H1 (cell line): Measurements from ENCODE around the gene CWH43. TPM values are rescaled to one million over a fixed set of nuclear protein-coding genes. Genes with fewer than 3 reads are reported as not detected.
"Not testable (repeated sequence)": the region's sequence is repeated elsewhere in the genome, so short reads cannot be mapped to it uniquely, and the experiment has no call there.

Source experiments
- CTCF ChIA-PET: fragments of 300-600 bp; sonication (Branson Sonifier 250); formaldehyde crosslinking; loops from one replicate; lab custom pipeline; 2021; ENCODE audit not compliant: partially characterized antibody; lab: Charles Lee
- POLR2A ChIA-PET: fragments of 300-600 bp; sonication (Branson Sonifier 250); formaldehyde crosslinking; loops from one replicate; lab custom pipeline; 2021; ENCODE audit warnings: inconsistent platforms; ENCODE audit not compliant: partially characterized antibody; lab: Charles Lee
- DNase-seq, 2 experiments: peaks; one replicate each; pipeline versions ENCODE4 v3.0.0 to v3.0.0-alpha.2; 2010 to 2022; ENCODE audit warnings: low spot score in 2 of 2, low read depth in 1 of 2, mixed read lengths in 1 of 2
- FAIRE-seq: peaks from 2 replicates; lab custom pipeline; 2011; peaks lifted over from hg19 to GRCh38; lab: Jason Lieb, UNC
- H2AFZ ChIP-seq: 2 replicates; pipeline ENCODE4 v1.8.1; 2012; ENCODE audit warnings: low read length, inconsistent platforms
- H2AK5ac ChIP-seq: 2 replicates; pipeline ENCODE4 v1.6.1; 2013; ENCODE audit warnings: low read depth, low read length
- H2BK120ac ChIP-seq: replicated peaks from 2 replicates; pipeline ENCODE3; 2013; ENCODE audit warnings: low read depth, low read length, inconsistent platforms
- H2BK12ac ChIP-seq: 2 replicates; pipeline ENCODE4 v1.6.1; 2013; ENCODE audit warnings: low read depth, low read length
- H2BK15ac ChIP-seq: 2 replicates; pipeline ENCODE4 v1.6.1; 2013; ENCODE audit warnings: low read length
- H2BK20ac ChIP-seq: 2 replicates; pipeline ENCODE4 v1.6.1; 2013; ENCODE audit warnings: low read length
- H2BK5ac ChIP-seq: 2 replicates; pipeline ENCODE4 v1.6.1; 2013; ENCODE audit warnings: low read depth, low read length
- H3K14ac ChIP-seq: 2 replicates; pipeline ENCODE4 v1.6.1; 2013; ENCODE audit warnings: inconsistent platforms; ENCODE audit not compliant: insufficient read length
- H3K18ac ChIP-seq: 2 replicates; pipeline ENCODE4 v1.6.1; 2013; ENCODE audit warnings: low read length; ENCODE audit errors: extremely low read depth
- H3K23ac ChIP-seq: 2 replicates; pipeline ENCODE4 v1.6.1; 2013; ENCODE audit warnings: inconsistent platforms; ENCODE audit not compliant: insufficient read length
- H3K23me2 ChIP-seq: 2 replicates; pipeline ENCODE4 v1.6.1; 2013; ENCODE audit warnings: low read depth, low read length
- H3K27ac ChIP-seq: 2 replicates; pipeline ENCODE4 v1.6.1; 2011; ENCODE audit warnings: low read depth, low read length, inconsistent platforms
- H3K27me3 ChIP-seq, 4 experiments: replicated peaks in 1 of 4; 1 replicate in 1 of 4; 2 replicates in 3 of 4; pipeline versions ENCODE4 v1.6.1 to v1.8.1; 2011 to 2013; ENCODE audit warnings: low read length in 3 of 4, mild to moderate bottlenecking in 3 of 4, inconsistent platforms in 2 of 4, mixed read lengths in 2 of 4, moderate library complexity in 1 of 4; ENCODE audit not compliant: control insufficient read depth in 3 of 4, insufficient read depth in 3 of 4; ENCODE audit errors: extremely low read depth in 1 of 4
- H3K36me3 ChIP-seq, 4 experiments: 2 replicates each; pipeline versions ENCODE4 v1.6.1 to v1.8.1; 2011 to 2013; ENCODE audit warnings: mild to moderate bottlenecking in 4 of 4, low read length in 3 of 4, moderate library complexity in 2 of 4, control low read depth in 1 of 4, inconsistent platforms in 1 of 4; ENCODE audit not compliant: insufficient read depth in 4 of 4, control insufficient read depth in 2 of 4
- H3K4ac ChIP-seq: replicated peaks from 2 replicates; pipeline ENCODE3; 2013; ENCODE audit warnings: low read length, low read depth, mixed read lengths, inconsistent platforms; ENCODE audit not compliant: insufficient read length
- H3K4me1 ChIP-seq, 4 experiments: replicated peaks in 1 of 4; 1 replicate in 1 of 4; 2 replicates in 3 of 4; pipeline versions ENCODE4 v1.6.1 to v1.8.1; 2011 to 2013; ENCODE audit warnings: low read length in 3 of 4, inconsistent platforms in 2 of 4, mixed read lengths in 1 of 4; ENCODE audit not compliant: insufficient read depth in 4 of 4, control insufficient read depth in 3 of 4
- H3K4me2 ChIP-seq, 2 experiments: 2 replicates each; pipeline versions ENCODE4 v1.6.1 to v1.8.1; 2011 to 2013; ENCODE audit warnings: low read depth in 2 of 2, low read length in 2 of 2, control low read depth in 1 of 2, inconsistent platforms in 1 of 2, mild to moderate bottlenecking in 1 of 2; ENCODE audit not compliant: insufficient read depth in 1 of 2
- H3K4me3 ChIP-seq, 4 experiments: fragments of 200-600, 300-600 bp in 1 of 4; sonication (generic), shearing (Covaris generic), sonication (Bioruptor Twin) in 1 of 4; 2 replicates each; pipeline versions ENCODE4 v1.5.1 to v1.8.1; 2011 to 2016; ENCODE audit warnings: low read length in 4 of 4, low read depth in 3 of 4, control low read depth in 2 of 4, inconsistent platforms in 2 of 4, mild to moderate bottlenecking in 2 of 4, mixed read lengths in 1 of 4, moderate library complexity in 1 of 4; ENCODE audit not compliant: insufficient read depth in 2 of 4; ENCODE audit errors: extremely low read depth in 1 of 4
- H3K56ac ChIP-seq: replicated peaks from 2 replicates; pipeline ENCODE3; 2013; ENCODE audit warnings: low read depth, mild to moderate bottlenecking, mixed read lengths, low read length, inconsistent platforms; ENCODE audit not compliant: insufficient read length
- H3K79me1 ChIP-seq: 2 replicates; pipeline ENCODE4 v1.6.1; 2013; ENCODE audit warnings: low read depth, low read length, control low read depth
- H3K79me2 ChIP-seq, 2 experiments: 2 replicates each; pipeline versions ENCODE4 v1.6.1 to v1.8.1; 2012 to 2013; ENCODE audit warnings: low read length in 2 of 2, mild to moderate bottlenecking in 2 of 2, inconsistent platforms in 1 of 2; ENCODE audit not compliant: insufficient read depth in 2 of 2, control insufficient read depth in 1 of 2
- H3K9ac ChIP-seq, 4 experiments: replicated peaks in 1 of 4; 1 replicate in 1 of 4; 2 replicates in 3 of 4; pipeline versions ENCODE4 v1.6.1 to v1.8.1; 2011 to 2013; ENCODE audit warnings: low read depth in 3 of 4, low read length in 3 of 4, control low read depth in 2 of 4, mild to moderate bottlenecking in 2 of 4, moderate library complexity in 2 of 4, inconsistent platforms in 1 of 4; ENCODE audit errors: extremely low read depth in 1 of 4
- H3K9me3 ChIP-seq, 2 experiments: 2 replicates each; pipeline versions ENCODE4 v1.6.1 to v1.8.1; 2012 to 2013; ENCODE audit warnings: mild to moderate bottlenecking in 2 of 2, moderate library complexity in 2 of 2, control low read depth in 1 of 2, inconsistent platforms in 1 of 2, low read depth in 1 of 2, low read length in 1 of 2, mixed read lengths in 1 of 2; ENCODE audit not compliant: insufficient read depth in 2 of 2
- H4K20me1 ChIP-seq, 2 experiments: replicated peaks in 1 of 2; 2 replicates each; pipeline versions ENCODE3 to v1.8.1; 2011 to 2013; ENCODE audit warnings: inconsistent platforms in 2 of 2, low read length in 2 of 2, mild to moderate bottlenecking in 1 of 2; ENCODE audit not compliant: insufficient read depth in 2 of 2, control insufficient read depth in 1 of 2
- H4K5ac ChIP-seq: 2 replicates; pipeline ENCODE4 v1.6.1; 2013; ENCODE audit warnings: low read length, low read depth, mixed read lengths, inconsistent platforms; ENCODE audit not compliant: insufficient read length
- H4K8ac ChIP-seq: 2 replicates; pipeline ENCODE4 v1.8.0; 2013; ENCODE audit warnings: mild to moderate bottlenecking, moderate library complexity, low read length, inconsistent platforms; ENCODE audit not compliant: insufficient read depth; ENCODE audit errors: extremely low read depth
- H4K91ac ChIP-seq: replicated peaks from 2 replicates; pipeline ENCODE3; 2013; ENCODE audit warnings: low read length, mixed read lengths, inconsistent platforms; ENCODE audit not compliant: insufficient read length
- WGBS, 2 experiments: shearing (Covaris generic) in 1 of 2; methylation state at CpG; one replicate each; pipeline versions ENCODE4 v1.1.6 to v1.1.7; 2013 to 2015; ENCODE audit warnings: low lambda C conversion rate in 2 of 2, mixed read lengths in 2 of 2, inconsistent platforms in 1 of 2, low coverage in 1 of 2, missing lambda C conversion rate in 1 of 2; ENCODE audit not compliant: insufficient replicate concordance in 2 of 2, insufficient coverage in 1 of 2, insufficient read length in 1 of 2; ENCODE audit errors: extremely low coverage in 1 of 2, missing lambda C conversion rate in 1 of 2; 5-methylcytosine and 5-hydroxymethylcytosine counted together
- polyA plus RNA-seq, 7 experiments: library from polyadenylated mRNA; depleted of rRNA in 3 of 7; stranded (reverse) in 5 of 7; unstranded in 2 of 7; fragments of >200 nt in 5 of 7; fragments of 200-250 nt in 2 of 7; gene quantifications; 1 replicate in 5 of 7; 2 replicates in 1 of 7; 4 replicates in 1 of 7; pipeline versions ENCODE4 v1.2.1 to v1.2.3, GENCODE V29; 2011 to 2013; ENCODE audit warnings: missing spikeins in 2 of 7, mixed read lengths in 2 of 7
- total RNA-seq: library from RNA; stranded (reverse); fragmentation: NEBNext Ultra II Directional; extraction: Animal tissue kit (Norgen Biotek cat#: 25700); gene quantifications from 2 replicates; pipeline ENCODE4 v1.2.1, GENCODE V29; 2021

CWH43 gene
- total and polyA plus RNA-seq, 2 of the 8 experiments (the other 6 are each of a cell fraction or from before 2014, with no cell fraction given), result not detected

- H4K5ac ChIP-seq, H4K20me1 ChIP-seq, H2AFZ ChIP-seq, H3K23ac ChIP-seq, H4K91ac ChIP-seq, H2BK15ac ChIP-seq, H3K79me2 ChIP-seq, H3K4ac ChIP-seq, H2BK12ac ChIP-seq, H3K36me3 ChIP-seq, H3K4me2 ChIP-seq, CTCF ChIA-PET, H3K18ac ChIP-seq, H2BK20ac ChIP-seq, FAIRE-seq, H3K79me1 ChIP-seq, H3K27ac ChIP-seq, H3K4me1 ChIP-seq, H2BK120ac ChIP-seq, H3K9ac ChIP-seq, H3K27me3 ChIP-seq, H3K4me3 ChIP-seq, H2AK5ac ChIP-seq, DNase-seq, POLR2A ChIA-PET, H2BK5ac ChIP-seq, H3K14ac ChIP-seq, H3K56ac ChIP-seq, H4K8ac ChIP-seq: not testable (repeated sequence)
- H3K23me2 ChIP-seq, result peaks cover 34% of the 10 kb centered on the region; the same call in 1 of the 2 replicates
- WGBS, 2 experiments, result 62 to 100% methylated on average over 3 to 9 of the region's 9 CpGs
- H3K9me3 ChIP-seq, result peaks cover 24 to 52% of the 10 kb centered on the region in 2 experiments
Observed at GRCh38 chr4:49097071-49097470, 111.0 kb downstream of the CWH43 start.

GRCh38 chr4:49097505-49097904 is 111.4 kb downstream of the CWH43 start:
- H3K4me3 ChIP-seq, H4K91ac ChIP-seq, H3K4me1 ChIP-seq, POLR2A ChIA-PET, H3K4me2 ChIP-seq, CTCF ChIA-PET, H3K14ac ChIP-seq, H3K79me1 ChIP-seq, H3K56ac ChIP-seq, H3K4ac ChIP-seq, H2BK5ac ChIP-seq, H3K27me3 ChIP-seq, H2BK120ac ChIP-seq, H3K79me2 ChIP-seq, DNase-seq, H4K5ac ChIP-seq, H4K20me1 ChIP-seq, H2BK12ac ChIP-seq, H4K8ac ChIP-seq, H3K36me3 ChIP-seq, H3K23ac ChIP-seq, FAIRE-seq, H3K9ac ChIP-seq, H2BK20ac ChIP-seq, H3K18ac ChIP-seq, H2AK5ac ChIP-seq, H2BK15ac ChIP-seq, H3K27ac ChIP-seq, H2AFZ ChIP-seq: not testable (repeated sequence)
- H3K23me2 ChIP-seq, result peaks cover 34% of the 10 kb centered on the region; the same call in 1 of the 2 replicates
- 52 to 100% methylated on average over 6 to 11 of the region's 11 CpGs for WGBS, 2 experiments
- H3K9me3 ChIP-seq, result peaks cover 27 to 50% of the 10 kb centered on the region in 2 experiments
